IMR-90 (cell line): Measurements from ENCODE around the gene PEAK1. TPM values are rescaled to one million over a fixed set of nuclear protein-coding genes. Genes with fewer than 3 reads are reported as not detected.

Experiments
- ATAC-seq: fragments of 200-7000 bp; cut with Tn5 transposase; 2 replicates; pipeline ENCODE4 v1.9.1; 2020; ENCODE audit warnings: low read depth, mild to moderate bottlenecking, moderate library complexity
- BruUV-seq: library from RNA; stranded (reverse); fragments of 400-500 nt; replicated peaks from 2 replicates; lab custom pipeline; 2021; lab: Mats Ljungman, UMichigan
- CTCF ChIA-PET: fragments of 300-600 bp; formaldehyde crosslinking; extraction: SDS; loops from one replicate; lab custom pipeline; 2021; ENCODE audit warnings: antibody characterized with exemption; lab: Yijun Ruan, JAX
- POLR2A ChIA-PET: fragments of 300-600 bp; sonication (Branson Sonifier 250); formaldehyde crosslinking; loops from one replicate; lab custom pipeline; 2022; ENCODE audit warnings: antibody characterized with exemption; ENCODE audit not compliant: unreplicated experiment; lab: Charles Lee
- DNase-seq: peaks from one replicate; pipeline ENCODE4 v3.0.0; 2013
- H2AFZ ChIP-seq: replicated peaks from 2 replicates; pipeline ENCODE3; 2013; ENCODE audit warnings: low read length, mild to moderate bottlenecking; ENCODE audit not compliant: poor library complexity
- H2AK5ac ChIP-seq: 2 replicates; pipeline ENCODE4 v1.6.1; 2013; ENCODE audit warnings: low read depth, low read length, inconsistent platforms
- H2AK9ac ChIP-seq: replicated peaks from 2 replicates; pipeline ENCODE3; 2013; ENCODE audit warnings: mild to moderate bottlenecking, low read depth, low read length, moderate library complexity; ENCODE audit not compliant: poor library complexity
- H2BK120ac ChIP-seq: 2 replicates; pipeline ENCODE4 v1.6.1; 2013; ENCODE audit warnings: low read depth, low read length, inconsistent platforms
- H2BK15ac ChIP-seq: 3 replicates; pipeline ENCODE4 v1.6.1; 2013; ENCODE audit warnings: low read depth, low read length, inconsistent platforms
- H2BK20ac ChIP-seq: 2 replicates; pipeline ENCODE4 v1.6.1; 2013; ENCODE audit warnings: low read depth, mild to moderate bottlenecking, inconsistent platforms, low read length, moderate library complexity
- H2BK5ac ChIP-seq: 2 replicates; pipeline ENCODE4 v1.6.1; 2013; ENCODE audit warnings: mild to moderate bottlenecking, low read depth, low read length, inconsistent platforms; ENCODE audit not compliant: poor library complexity, severe bottlenecking
- H3K14ac ChIP-seq: replicated peaks from 2 replicates; pipeline ENCODE4 v1.6.1; 2013; ENCODE audit warnings: low read depth, low read length, inconsistent platforms
- H3K18ac ChIP-seq: 2 replicates; pipeline ENCODE4 v1.6.1; 2013; ENCODE audit warnings: low read depth, low read length, control low read depth
- H3K23ac ChIP-seq: 2 replicates; pipeline ENCODE4 v1.6.1; 2013; ENCODE audit warnings: low read depth, low read length, inconsistent platforms
- H3K27ac ChIP-seq: 2 replicates; pipeline ENCODE4 v1.5.1; 2013; ENCODE audit warnings: mild to moderate bottlenecking, control low read depth, low read length; ENCODE audit not compliant: insufficient read depth
- H3K27me3 ChIP-seq: 2 replicates; pipeline ENCODE4 v1.6.1; 2013; ENCODE audit warnings: low read length; ENCODE audit not compliant: control insufficient read depth, insufficient read depth
- H3K36me3 ChIP-seq: 2 replicates; pipeline ENCODE4 v1.6.1; 2013; ENCODE audit warnings: low read length, mixed read lengths; ENCODE audit not compliant: control insufficient read depth, insufficient read depth
- H3K4ac ChIP-seq: 2 replicates; pipeline ENCODE4 v1.6.1; 2013; ENCODE audit warnings: low read depth, low read length, inconsistent platforms
- H3K4me1 ChIP-seq: 2 replicates; pipeline ENCODE4 v1.6.1; 2013; ENCODE audit warnings: low read length, mixed read lengths; ENCODE audit not compliant: control insufficient read depth, insufficient read depth
- H3K4me2 ChIP-seq: 2 replicates; pipeline ENCODE4 v1.6.1; 2013; ENCODE audit warnings: low read depth, mild to moderate bottlenecking, control low read depth, low read length, moderate library complexity
- H3K4me3 ChIP-seq: 2 replicates; pipeline ENCODE4 v1.5.1; 2013; ENCODE audit warnings: low read depth, mild to moderate bottlenecking, control low read depth, low read length, moderate library complexity; ENCODE audit not compliant: insufficient read depth
- H3K56ac ChIP-seq: 2 replicates; pipeline ENCODE4 v1.6.1; 2013; ENCODE audit warnings: low read length, inconsistent platforms; ENCODE audit not compliant: insufficient read depth; ENCODE audit errors: extremely low read depth
- H3K79me1 ChIP-seq, 2 experiments: 2 replicates each; pipeline ENCODE4 v1.6.1; 2013; ENCODE audit warnings: low read length in 2 of 2, inconsistent platforms in 1 of 2, low read depth in 1 of 2
- H3K9ac ChIP-seq: 2 replicates; pipeline ENCODE4 v1.6.1; 2013; ENCODE audit warnings: low read depth, low read length, control low read depth
- H3K9me1 ChIP-seq: 2 replicates; pipeline ENCODE4 v1.6.1; 2013; ENCODE audit warnings: low read length, inconsistent platforms; ENCODE audit not compliant: insufficient read depth
- H3K9me3 ChIP-seq: 2 replicates; pipeline ENCODE4 v1.6.1; 2013; ENCODE audit warnings: low read length; ENCODE audit not compliant: control insufficient read depth, insufficient read depth
- H4K20me1 ChIP-seq: 2 replicates; pipeline ENCODE4 v1.6.1; 2013; ENCODE audit warnings: low read length, inconsistent platforms; ENCODE audit not compliant: insufficient read depth
- H4K5ac ChIP-seq: 2 replicates; pipeline ENCODE4 v1.6.1; 2013; ENCODE audit warnings: mild to moderate bottlenecking, low read depth, low read length, control low read depth
- H4K8ac ChIP-seq, 2 experiments: 2 replicates each; pipeline ENCODE4 v1.6.1; 2013; ENCODE audit warnings: low read depth in 2 of 2, low read length in 2 of 2, control low read depth in 1 of 2, inconsistent platforms in 1 of 2
- H4K91ac ChIP-seq: 2 replicates; pipeline ENCODE4 v1.6.1; 2013; ENCODE audit warnings: low read depth, low read length, inconsistent platforms; ENCODE audit not compliant: insufficient read depth
- BHLHE40 ChIP-seq: fragments of 150-350 bp; IDR thresholded peaks from 2 replicates; pipeline ENCODE4 v1.6.1; 2016; ENCODE audit warnings: mild to moderate bottlenecking, low read depth, low read length
- CEBPB ChIP-seq: IDR thresholded peaks from 2 replicates; pipeline ENCODE4 v1.6.1; 2012; ENCODE audit warnings: low read depth, low read length, improper control_type of control experiment
- CHD1 ChIP-seq: IDR thresholded peaks from 2 replicates; pipeline ENCODE4 v1.6.1; 2012; ENCODE audit warnings: low read depth, low read length, improper control_type of control experiment
- FOS ChIP-seq: fragments of 150-350 bp; IDR thresholded peaks from 2 replicates; pipeline ENCODE4 v1.6.1; 2016; ENCODE audit warnings: low read depth, low read length
- MAFK ChIP-seq: IDR thresholded peaks from 2 replicates; pipeline ENCODE4 v1.6.1; 2012; ENCODE audit warnings: low read depth, low read length, improper control_type of control experiment
- MAZ ChIP-seq: IDR thresholded peaks from 2 replicates; pipeline ENCODE4 v1.6.1; 2012; ENCODE audit warnings: low read depth, mild to moderate bottlenecking, low read length, improper control_type of control experiment, moderate library complexity, borderline replicate concordance
- MXI1 ChIP-seq: IDR thresholded peaks from 2 replicates; pipeline ENCODE4 v1.6.1; 2012; ENCODE audit warnings: low read depth, mild to moderate bottlenecking, low read length, moderate library complexity, borderline replicate concordance
- NFE2L2 ChIP-seq: fragments of 150-350 bp; IDR thresholded peaks from 2 replicates; pipeline ENCODE4 v1.6.1; 2016; ENCODE audit warnings: low read depth, mild to moderate bottlenecking, low read length
- POLR2A ChIP-seq: IDR thresholded peaks from 2 replicates; pipeline ENCODE4 v1.6.1; 2012; ENCODE audit warnings: mild to moderate bottlenecking, low read depth, low read length
- RAD21 ChIP-seq: IDR thresholded peaks from 2 replicates; pipeline ENCODE4 v1.6.1; 2012; ENCODE audit warnings: low read length, improper control_type of control experiment
- RCOR1 ChIP-seq: IDR thresholded peaks from 2 replicates; pipeline ENCODE4 v1.6.1; 2012; ENCODE audit warnings: mild to moderate bottlenecking, low read length, improper control_type of control experiment; ENCODE audit not compliant: insufficient replicate concordance
- RFX5 ChIP-seq: IDR thresholded peaks from 2 replicates; pipeline ENCODE4 v1.8.0; 2012; ENCODE audit warnings: low read depth, mild to moderate bottlenecking, low read length, moderate library complexity
- SMC3 ChIP-seq: fragments of 150-350 bp; IDR thresholded peaks from 2 replicates; pipeline ENCODE4 v1.6.1; 2016; ENCODE audit warnings: low read depth, mild to moderate bottlenecking, antibody characterized with exemption, low read length, moderate library complexity
- USF2 ChIP-seq: fragments of 150-350 bp; IDR thresholded peaks from 2 replicates; pipeline ENCODE4 v1.6.1; 2017; ENCODE audit warnings: mild to moderate bottlenecking, antibody characterized with exemption, low read length, low read depth
- WGBS, 2 experiments: methylation state at CpG; one replicate each; pipeline versions ENCODE4 v1.1.5 to v1.1.7; 2013; ENCODE audit warnings: missing lambda C conversion rate in 2 of 2; ENCODE audit not compliant: insufficient read length in 1 of 2; ENCODE audit errors: extremely low coverage in 2 of 2; 5-methylcytosine and 5-hydroxymethylcytosine counted together
- dilution Hi-C: fragments of 300-500 bp; cut with HindIII; formaldehyde crosslinking; loops from one replicate; pipeline ENCODE4 v1.14.3; 2018; ENCODE audit warnings: low sequenced_read_pairs; ENCODE audit not compliant: unreplicated experiment
- in situ Hi-C: fragments of 300-500 bp; cut with MboI; formaldehyde crosslinking; loops from 3 replicates; pipeline ENCODE4 v1.14.3; 2019; ENCODE audit warnings: low sequenced_read_pairs, inconsistent platforms, mixed read lengths
- intact Hi-C: fragments of 100-400 bp; cut with micrococcal nuclease; formaldehyde crosslinking; loops from 2 replicates; pipeline ENCODE4 v1.10.0; 2022
- polyA plus RNA-seq, 3 experiments: library from polyadenylated mRNA; depleted of rRNA; stranded (reverse); fragments of >200 nt; gene quantifications; 2 replicates each; pipeline ENCODE4 v1.2.3, GENCODE V29; 2012; ENCODE audit warnings: low replicate concordance in 1 of 3
- total RNA-seq: library from RNA; depleted of rRNA; stranded (reverse); fragments of >200 nt; gene quantifications from 2 replicates; pipeline ENCODE4 v1.2.3, GENCODE V29; 2012
- TF ChIP-seq, protein P1 (sequence below): fragments of 150-350 bp; IDR thresholded peaks from 2 replicates; pipeline ENCODE4 v1.6.1; 2016; ENCODE audit warnings: low read depth, mild to moderate bottlenecking, low read length, moderate library complexity, borderline replicate concordance
- TF ChIP-seq, protein P2 (sequence below): conservative IDR thresholded peaks from 2 replicates; pipeline ENCODE4 v1.5.1; 2012; ENCODE audit warnings: mild to moderate bottlenecking, low read depth, low read length, improper control_type of control experiment

The PEAK1 gene
- total and polyA plus RNA-seq, 2 of the 4 experiments (the other 2 are of a cell fraction), result 21.5 to 43.9 TPM

DNA sequence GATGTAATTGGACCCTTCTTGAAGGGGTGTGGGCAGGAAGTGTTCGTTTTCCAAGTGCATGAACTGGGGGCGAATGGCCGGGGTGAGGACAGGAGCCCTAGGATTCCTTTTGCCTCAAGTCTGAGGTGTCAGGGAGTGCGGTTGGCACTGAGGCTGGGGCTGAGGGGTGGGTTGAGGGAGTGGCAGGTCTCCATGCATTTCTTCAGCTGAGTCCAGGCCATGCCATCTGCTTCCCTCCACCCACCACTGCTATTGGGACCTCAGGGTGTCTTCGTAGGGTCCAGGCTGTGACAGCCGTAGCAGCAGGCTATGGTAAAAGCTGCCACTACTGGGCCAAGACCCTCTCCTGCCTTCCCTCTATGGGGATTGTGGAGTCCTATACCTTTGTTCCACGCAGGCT, 323.4 kb downstream of the PEAK1 start:
- H3K9me1 ChIP-seq, result no peaks in the 10 kb centered on the region; the same call in 1 of the 2 replicates
- ChIA-PET CTCF (no interaction called here), POLR2A (no interaction called here)
- TF ChIP-seq CHD1 (no peak), BHLHE40 (no peak), NFE2L2 (no peak), MAZ (no peak), MAFK (no peak), SMC3 (no peak), RFX5 (no peak), MXI1 (no peak), RAD21 (no peak), FOS (no peak), CEBPB (no peak), POLR2A (no peak), RCOR1 (no peak), USF2 (no peak)
- TF ChIP-seq, protein P1, sequence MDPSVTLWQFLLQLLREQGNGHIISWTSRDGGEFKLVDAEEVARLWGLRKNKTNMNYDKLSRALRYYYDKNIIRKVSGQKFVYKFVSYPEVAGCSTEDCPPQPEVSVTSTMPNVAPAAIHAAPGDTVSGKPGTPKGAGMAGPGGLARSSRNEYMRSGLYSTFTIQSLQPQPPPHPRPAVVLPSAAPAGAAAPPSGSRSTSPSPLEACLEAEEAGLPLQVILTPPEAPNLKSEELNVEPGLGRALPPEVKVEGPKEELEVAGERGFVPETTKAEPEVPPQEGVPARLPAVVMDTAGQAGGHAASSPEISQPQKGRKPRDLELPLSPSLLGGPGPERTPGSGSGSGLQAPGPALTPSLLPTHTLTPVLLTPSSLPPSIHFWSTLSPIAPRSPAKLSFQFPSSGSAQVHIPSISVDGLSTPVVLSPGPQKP, result no peak
- TF ChIP-seq, protein P2, sequence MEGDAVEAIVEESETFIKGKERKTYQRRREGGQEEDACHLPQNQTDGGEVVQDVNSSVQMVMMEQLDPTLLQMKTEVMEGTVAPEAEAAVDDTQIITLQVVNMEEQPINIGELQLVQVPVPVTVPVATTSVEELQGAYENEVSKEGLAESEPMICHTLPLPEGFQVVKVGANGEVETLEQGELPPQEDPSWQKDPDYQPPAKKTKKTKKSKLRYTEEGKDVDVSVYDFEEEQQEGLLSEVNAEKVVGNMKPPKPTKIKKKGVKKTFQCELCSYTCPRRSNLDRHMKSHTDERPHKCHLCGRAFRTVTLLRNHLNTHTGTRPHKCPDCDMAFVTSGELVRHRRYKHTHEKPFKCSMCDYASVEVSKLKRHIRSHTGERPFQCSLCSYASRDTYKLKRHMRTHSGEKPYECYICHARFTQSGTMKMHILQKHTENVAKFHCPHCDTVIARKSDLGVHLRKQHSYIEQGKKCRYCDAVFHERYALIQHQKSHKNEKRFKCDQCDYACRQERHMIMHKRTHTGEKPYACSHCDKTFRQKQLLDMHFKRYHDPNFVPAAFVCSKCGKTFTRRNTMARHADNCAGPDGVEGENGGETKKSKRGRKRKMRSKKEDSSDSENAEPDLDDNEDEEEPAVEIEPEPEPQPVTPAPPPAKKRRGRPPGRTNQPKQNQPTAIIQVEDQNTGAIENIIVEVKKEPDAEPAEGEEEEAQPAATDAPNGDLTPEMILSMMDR, result no peak
- H3K36me3 ChIP-seq, result no peaks in the 10 kb centered on the region
- no peak overlapping the region for H3K18ac ChIP-seq
- no peak overlapping the region for H3K56ac ChIP-seq
- in situ Hi-C loops (no loop called here), intact Hi-C loops (no loop called here), dilution Hi-C loops (no loop called here)
- H3K4ac ChIP-seq, result no peak overlapping the region
- H3K4me1 ChIP-seq, result peaks cover 2% of the 10 kb centered on the region; the same call in 1 of the 2 replicates
- WGBS, 2 experiments, result no CpG with 5 or more reads among the region's 7 CpGs
- DNase-seq (no peak), ATAC-seq (no peak)
- no peak overlapping the region for H3K27ac ChIP-seq
- BruUV-seq, result no TSS peak
- no peak overlapping the region for H2AFZ ChIP-seq
- no peaks in the 10 kb centered on the region for H3K9me3 ChIP-seq
- H3K4me3 ChIP-seq, result no peak overlapping the region
- no peak overlapping the region for H2BK120ac ChIP-seq
- peaks cover 1% of the 10 kb centered on the region; the same call in 1 of the 2 replicates for H3K27me3 ChIP-seq
- H4K20me1 ChIP-seq, result no peaks in the 10 kb centered on the region
- H2BK5ac ChIP-seq, result no peak overlapping the region
- no peaks in the 10 kb centered on the region for H3K79me1 ChIP-seq
- no peak overlapping the region for H2AK5ac ChIP-seq
- no peak overlapping the region for H3K4me2 ChIP-seq
- no peak overlapping the region for H2BK15ac ChIP-seq
- no peak overlapping the region for H4K91ac ChIP-seq
- no peak overlapping the region for H3K23ac ChIP-seq
- H3K9ac ChIP-seq, result no peak overlapping the region
- no peak overlapping the region for H4K5ac ChIP-seq
- no peak overlapping the region for H2AK9ac ChIP-seq
- no peak overlapping the region for H2BK20ac ChIP-seq
- H3K14ac ChIP-seq, result no peak overlapping the region
- H4K8ac ChIP-seq, result no peak overlapping the region
